AG04450 (cell line): ENCODE measurements around the gene CEP78. TPM values are rescaled to one million over a fixed set of nuclear protein-coding genes. Genes with fewer than 3 reads are reported as not detected.

Source experiments
- CTCF ChIA-PET: fragments of 300-600, 350-600 bp; formaldehyde crosslinking; extraction: SDS; loops from one replicate; lab custom pipeline; 2022; ENCODE audit warnings: antibody characterized with exemption, inconsistent platforms; lab: Charles Lee
- POLR2A ChIA-PET: fragments of 350-600 bp; formaldehyde crosslinking; extraction: SDS; loops from one replicate; lab custom pipeline; 2021; ENCODE audit warnings: antibody characterized with exemption, inconsistent platforms; lab: Yijun Ruan, JAX
- DNase-seq: peaks from one replicate; pipeline ENCODE4 v3.0.0-alpha.2; 2011; ENCODE audit warnings: low read depth, low spot score
- H3K27ac ChIP-seq: one replicate; pipeline ENCODE4 v1.5.1; 2012; ENCODE audit warnings: low read depth, low read length, control low read depth
- H3K27me3 ChIP-seq: one replicate; pipeline ENCODE4 v1.6.0; 2012; ENCODE audit warnings: low read length; ENCODE audit not compliant: control insufficient read depth, insufficient read depth
- H3K4me3 ChIP-seq: 2 replicates; pipeline ENCODE4 v1.5.1; 2011; ENCODE audit warnings: mild to moderate bottlenecking, low read depth, low read length, control low read depth
- H3K9me3 ChIP-seq: 2 replicates; pipeline ENCODE4 v1.5.1; 2012; ENCODE audit warnings: low read length; ENCODE audit not compliant: control insufficient read depth, insufficient read depth
- polyA plus RNA-seq: library from polyadenylated mRNA; depleted of rRNA; stranded (reverse); fragments of >200 nt; gene quantifications from 2 replicates; pipeline ENCODE4 v1.2.3, GENCODE V29; 2011
- TF ChIP-seq, protein P1 (sequence below): IDR thresholded peaks from 2 replicates; pipeline ENCODE4 v1.5.1; 2011; ENCODE audit warnings: low read depth, low read length, control low read depth, inconsistent platforms

The CEP78 gene
- polyA plus RNA-seq, 1 experiment = 11.0 TPM

DNA sequence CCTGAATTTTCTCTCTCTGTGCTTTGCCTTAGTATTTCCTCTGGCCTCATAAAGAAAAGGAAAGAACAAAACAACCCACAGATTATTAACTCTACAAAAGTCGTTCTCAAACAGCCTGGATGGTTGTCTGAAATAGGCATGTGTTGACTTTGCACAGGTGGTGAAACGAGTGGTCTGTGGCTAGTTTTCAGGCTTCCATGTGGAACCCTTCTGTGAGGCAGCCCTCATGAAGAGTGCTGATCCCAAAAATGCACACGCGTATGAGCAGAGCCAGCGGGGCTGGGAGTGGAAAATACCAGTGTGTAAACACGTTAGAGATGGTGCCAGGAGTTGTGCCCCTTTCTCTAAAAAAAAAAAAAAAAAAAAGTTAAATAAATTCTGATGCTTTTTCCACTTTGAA, 56.2 kb downstream of the CEP78 start:
- H3K27ac ChIP-seq = no peak overlapping the region
- ChIA-PET POLR2A (no interaction called here), CTCF (no interaction called here)
- no peaks in the 10 kb centered on the region for H3K27me3 ChIP-seq
- H3K9me3 ChIP-seq = peaks cover under 1% of the 10 kb centered on the region; the same call in 1 of the 2 replicates
- TF ChIP-seq, protein P1, sequence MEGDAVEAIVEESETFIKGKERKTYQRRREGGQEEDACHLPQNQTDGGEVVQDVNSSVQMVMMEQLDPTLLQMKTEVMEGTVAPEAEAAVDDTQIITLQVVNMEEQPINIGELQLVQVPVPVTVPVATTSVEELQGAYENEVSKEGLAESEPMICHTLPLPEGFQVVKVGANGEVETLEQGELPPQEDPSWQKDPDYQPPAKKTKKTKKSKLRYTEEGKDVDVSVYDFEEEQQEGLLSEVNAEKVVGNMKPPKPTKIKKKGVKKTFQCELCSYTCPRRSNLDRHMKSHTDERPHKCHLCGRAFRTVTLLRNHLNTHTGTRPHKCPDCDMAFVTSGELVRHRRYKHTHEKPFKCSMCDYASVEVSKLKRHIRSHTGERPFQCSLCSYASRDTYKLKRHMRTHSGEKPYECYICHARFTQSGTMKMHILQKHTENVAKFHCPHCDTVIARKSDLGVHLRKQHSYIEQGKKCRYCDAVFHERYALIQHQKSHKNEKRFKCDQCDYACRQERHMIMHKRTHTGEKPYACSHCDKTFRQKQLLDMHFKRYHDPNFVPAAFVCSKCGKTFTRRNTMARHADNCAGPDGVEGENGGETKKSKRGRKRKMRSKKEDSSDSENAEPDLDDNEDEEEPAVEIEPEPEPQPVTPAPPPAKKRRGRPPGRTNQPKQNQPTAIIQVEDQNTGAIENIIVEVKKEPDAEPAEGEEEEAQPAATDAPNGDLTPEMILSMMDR = no peak
- no peak for DNase-seq
- H3K4me3 ChIP-seq = no peak overlapping the region

DNA sequence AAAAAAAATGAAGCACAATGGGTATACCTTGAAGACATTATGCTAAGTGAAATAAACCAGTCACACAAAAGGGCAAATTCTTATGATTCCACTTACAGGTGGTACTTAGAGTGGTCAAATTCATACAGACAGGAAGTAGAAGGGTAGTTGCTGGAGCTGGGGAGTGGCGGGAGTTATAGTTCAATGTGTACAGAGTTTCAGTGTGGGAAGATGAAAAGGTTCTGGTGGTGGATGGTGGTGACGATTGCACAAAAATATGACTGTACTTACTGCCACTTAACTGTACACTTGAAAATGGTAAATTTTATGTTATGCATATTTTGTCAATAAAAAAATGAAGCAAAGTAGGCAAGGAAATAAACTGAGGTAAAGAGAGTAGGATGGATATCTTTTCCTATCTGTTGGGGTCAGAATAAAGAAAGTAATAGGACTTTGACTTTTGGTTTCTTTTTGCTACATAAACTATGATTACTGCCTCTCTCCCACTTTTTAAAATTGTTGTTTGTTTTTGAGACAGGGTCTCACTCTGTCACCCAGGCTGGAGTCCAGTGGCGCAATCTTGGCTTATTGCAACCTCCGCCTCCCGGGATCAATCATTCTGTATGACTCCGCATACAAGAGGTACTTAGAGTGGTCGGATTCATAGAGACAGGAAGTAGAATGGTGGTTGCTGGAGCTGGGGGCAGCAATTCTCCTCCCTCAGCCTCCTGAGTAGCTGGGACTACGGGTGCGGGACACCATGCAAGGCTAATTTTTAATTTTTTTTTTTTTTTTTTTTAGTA, 57.0 kb downstream of the CEP78 start:
- Histone ChIP-seq H3K9me3 (peaks cover 5% of the 10 kb centered on the region; the same call in 1 of the 2 replicates), H3K4me3 (no peak overlapping the region), H3K27ac (no peak overlapping the region), H3K27me3 (no peaks in the 10 kb centered on the region)
- CTCF ChIA-PET = interaction anchor here (0.9 to 1.1 kb wide), 2 partner anchors 43 to 172 kb away, joined by 5 to 6 read pairs; no protein-coding TSS in a partner anchor
- POLR2A ChIA-PET = no interaction called here
- TF ChIP-seq, protein P1 = no peak
- DNase-seq = no peak

DNA sequence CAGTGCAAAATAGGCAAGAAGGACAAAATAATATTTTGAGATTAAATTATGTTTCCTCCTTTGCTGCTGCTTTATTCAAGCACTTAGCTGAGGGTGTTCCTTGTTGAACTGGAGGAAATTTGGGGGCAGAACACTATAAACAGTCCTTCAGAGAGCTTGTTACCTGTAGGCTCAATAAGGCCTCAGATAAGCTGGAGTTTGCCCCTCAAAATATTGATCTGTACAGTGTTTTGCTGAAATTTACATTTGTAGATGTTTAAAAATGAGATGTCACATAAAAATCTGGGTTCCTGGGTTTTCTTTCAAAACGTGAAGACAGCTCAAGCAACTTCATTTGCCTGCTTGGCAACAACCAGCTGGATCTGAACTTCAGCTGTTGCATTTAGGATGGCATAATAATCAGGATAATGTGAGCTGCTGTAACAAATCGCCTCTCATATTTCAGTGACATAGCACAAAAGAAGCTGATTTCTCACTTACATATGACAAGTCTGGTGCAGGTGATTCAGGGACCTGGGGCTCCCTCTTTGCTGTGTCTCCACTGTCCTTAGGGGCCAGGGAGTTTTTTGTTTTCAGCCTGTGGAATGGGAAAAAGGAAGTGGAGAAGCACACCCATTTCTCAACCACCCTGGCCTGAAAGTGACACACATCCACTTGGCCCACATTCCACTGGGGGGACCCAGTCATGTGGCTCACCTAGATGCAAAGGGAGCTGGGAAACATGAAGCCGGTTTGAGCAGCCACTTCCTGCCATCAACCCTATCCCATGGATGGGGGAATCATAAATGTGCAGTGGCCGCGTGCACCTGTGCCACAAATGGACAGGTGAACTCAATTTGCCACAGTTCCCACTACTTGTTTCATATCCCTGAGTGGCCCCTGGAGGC, 58.7 kb downstream of the CEP78 start:
- H3K27ac ChIP-seq = no peak overlapping the region
- ChIA-PET POLR2A (no interaction called here), CTCF (interaction anchor here (0.9 to 1.1 kb wide), 2 partner anchors 45 to 173 kb away, joined by 5 to 6 read pairs; no protein-coding TSS in a partner anchor)
- H3K4me3 ChIP-seq = no peak overlapping the region
- TF ChIP-seq, protein P1 = no peak
- no peak for DNase-seq
- peaks cover 5% of the 10 kb centered on the region; the same call in 1 of the 2 replicates for H3K9me3 ChIP-seq
- H3K27me3 ChIP-seq = no peaks in the 10 kb centered on the region

DNA sequence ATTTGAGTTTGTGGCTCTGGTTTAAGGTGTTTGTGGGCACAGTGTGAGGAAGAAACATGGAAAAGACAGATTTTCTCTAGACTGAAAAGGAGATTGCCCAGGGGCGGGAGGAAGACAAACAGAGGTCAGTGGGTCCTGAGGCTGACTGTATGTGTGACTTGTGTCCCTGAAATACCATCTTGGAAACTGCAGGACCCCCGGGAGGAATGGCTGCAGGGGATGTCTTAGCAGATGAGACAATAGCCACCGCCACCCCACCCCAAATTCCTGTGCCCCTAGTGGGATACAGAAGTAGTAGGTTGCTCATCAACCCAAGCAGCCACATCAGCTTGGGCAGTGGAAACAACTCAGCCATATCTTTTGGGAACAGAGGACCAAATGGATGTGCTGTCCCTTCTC, 59.3 kb downstream of the CEP78 start:
- H3K4me3 ChIP-seq = no peak overlapping the region
- H3K27ac ChIP-seq = no peak overlapping the region
- ChIA-PET POLR2A (no interaction called here), CTCF (no interaction called here)
- TF ChIP-seq, protein P1 = no peak
- DNase-seq = no peak
- peaks cover 5% of the 10 kb centered on the region; the same call in 1 of the 2 replicates for H3K9me3 ChIP-seq
- no peaks in the 10 kb centered on the region for H3K27me3 ChIP-seq
